Memory B cell (primary cell): Measurements from ENCODE around the gene TIAL1.
"Not testable (repeated sequence)": the region's sequence is repeated elsewhere in the genome, so short reads cannot be mapped to it uniquely, and the experiment has no call there.

Experiments used
- ATAC-seq: fragments of 150-1000 bp; cut with Tn5 transposase; 2 replicates; pipeline ENCODE4 v1.10.0; 2021; ENCODE audit warnings: low read depth, mild to moderate bottlenecking, moderate library complexity
- DNase-seq, 2 donors: peaks; one replicate each; pipeline ENCODE4 v3.0.0; 2022; ENCODE audit warnings: low spot score in 2 of 2
- H3K27ac Mint-ChIP-seq: one replicate; pipeline ENCODE4 v1.8.0; 2022; ENCODE audit warnings: mild to moderate bottlenecking, moderate library complexity, mixed read lengths
- H3K27me3 Mint-ChIP-seq: one replicate; pipeline ENCODE4 v1.8.0; 2022; ENCODE audit warnings: mixed read lengths
- H3K36me3 Mint-ChIP-seq: one replicate; pipeline ENCODE4 v1.8.0; 2022; ENCODE audit warnings: mild to moderate bottlenecking, mixed read lengths
- H3K4me1 Mint-ChIP-seq: one replicate; pipeline ENCODE4 v1.8.0; 2022; ENCODE audit warnings: mixed read lengths
- H3K4me3 Mint-ChIP-seq: one replicate; pipeline ENCODE4 v1.8.0; 2022; ENCODE audit warnings: mild to moderate bottlenecking, moderate library complexity, mixed read lengths
- H3K9me3 Mint-ChIP-seq: one replicate; pipeline ENCODE4 v1.8.0; 2022; ENCODE audit warnings: mixed read lengths

Gene TIAL1

DNA sequence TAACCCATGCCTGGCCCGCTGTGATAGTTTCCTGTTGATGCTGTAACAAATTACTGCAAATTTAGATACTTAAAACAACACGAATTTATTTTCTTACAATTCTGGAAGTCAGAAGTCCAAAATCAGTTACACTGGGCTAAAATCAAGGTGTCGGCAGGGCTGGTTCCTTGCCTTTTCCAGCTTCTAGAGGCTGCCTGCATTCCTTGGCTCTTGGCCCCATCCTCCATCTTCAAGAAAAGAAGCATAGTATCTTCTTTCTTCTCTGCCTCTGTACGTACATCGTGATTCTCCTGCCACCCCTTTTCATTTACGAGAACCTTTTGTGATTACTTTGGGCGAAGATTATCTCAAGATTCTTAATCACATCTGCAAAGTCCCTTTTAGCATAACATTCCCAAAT lies 1.6 kb upstream of the TIAL1 start:
- Mint-ChIP-seq H3K4me3 (no peak overlapping the region), H3K4me1 (peaks cover 23% of the 10 kb centered on the region), H3K27ac (peak overlapping the region; percentile 94), H3K27me3 (no peaks in the 10 kb centered on the region), H3K9me3 (no peaks in the 10 kb centered on the region), H3K36me3 (peaks cover 2% of the 10 kb centered on the region)
- ATAC-seq (no peak), DNase-seq (no peak)

DNA sequence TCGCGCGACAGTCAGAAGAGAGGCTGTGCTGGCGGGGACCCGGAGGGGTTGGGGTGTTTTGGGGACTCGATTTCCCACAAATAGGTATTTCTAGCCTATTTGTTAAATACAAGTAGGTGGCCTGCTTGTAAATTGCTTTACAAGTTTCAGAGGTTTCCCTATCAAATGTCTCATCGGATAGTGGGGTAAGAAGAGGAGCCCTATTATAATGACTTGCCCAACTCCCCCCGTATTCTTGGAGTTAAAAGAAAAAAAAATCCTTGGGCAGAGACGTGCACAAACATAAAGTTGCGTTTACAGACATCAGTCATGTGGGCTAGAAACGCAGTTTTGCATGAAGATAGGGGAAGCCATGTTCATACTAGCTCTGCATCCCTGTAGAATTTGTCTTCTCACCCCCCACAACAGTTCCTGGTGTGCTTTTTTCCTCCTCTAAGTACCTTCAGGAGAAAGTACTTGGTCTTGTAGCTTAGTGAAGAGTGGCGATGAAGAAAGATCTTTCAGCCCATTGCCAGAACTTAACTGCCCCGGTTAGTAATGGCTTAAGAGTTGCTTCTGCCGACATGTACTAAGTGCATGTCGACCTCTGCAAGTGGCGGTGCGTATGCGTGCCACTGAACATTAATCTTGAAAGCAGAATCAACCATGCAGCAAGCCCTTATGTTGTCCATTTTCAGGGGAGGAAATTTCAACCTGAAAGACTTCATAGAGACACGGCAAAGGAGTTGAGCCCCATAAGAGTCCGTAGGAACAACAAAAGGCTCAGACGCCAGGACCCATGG lies 832 bp upstream of the TIAL1 start:
- ATAC-seq = peak; percentile 9
- peak overlapping the region; percentile 94 for H3K27ac Mint-ChIP-seq

DNA sequence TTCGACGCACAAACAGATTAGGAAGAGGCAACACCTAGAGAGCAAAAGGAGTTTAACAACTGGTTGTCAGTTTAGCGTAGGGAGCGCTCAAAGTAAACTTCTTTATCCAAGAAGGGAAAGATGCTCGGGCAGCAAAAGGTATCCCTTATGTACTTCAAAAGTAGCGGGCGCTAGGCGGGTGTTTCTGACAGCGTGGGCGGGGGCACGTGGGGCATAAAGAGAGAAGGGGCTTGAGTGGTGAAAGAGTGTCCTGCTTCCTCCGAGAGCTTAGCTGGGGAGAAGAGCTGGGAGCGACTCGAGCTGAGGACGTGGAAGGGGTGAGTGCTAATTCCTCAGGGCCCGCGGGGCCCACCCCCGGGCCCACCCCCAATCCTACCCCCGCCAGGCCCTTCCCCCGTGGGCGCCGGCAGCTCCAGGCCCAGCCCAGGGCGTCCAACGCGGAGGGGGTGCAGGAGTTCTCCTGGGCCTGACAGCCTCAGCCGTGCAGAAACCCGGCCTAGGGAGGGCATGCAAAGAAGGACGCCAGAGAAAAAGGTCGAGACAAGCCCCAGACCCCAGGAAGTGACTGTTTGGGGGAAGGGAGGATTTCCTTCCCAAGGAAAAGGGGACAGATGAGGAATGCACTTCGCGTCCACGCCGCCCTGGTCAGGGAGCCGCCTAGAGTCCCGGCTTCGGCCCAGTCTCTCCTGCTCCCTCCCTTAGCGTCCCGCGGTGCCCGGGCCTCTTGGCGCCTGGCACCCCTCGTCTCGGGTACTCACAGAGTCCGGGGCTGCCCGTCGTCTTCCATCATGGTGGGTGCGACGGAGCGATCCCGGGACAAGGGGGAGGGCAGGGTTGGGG lies 868 bp downstream of the TIAL1 start:
- Mint-ChIP-seq H3K27ac (peak overlapping the region; percentile 94), H3K4me1 (peaks cover 40% of the 10 kb centered on the region), H3K36me3 (peaks cover 2% of the 10 kb centered on the region), H3K27me3 (no peaks in the 10 kb centered on the region), H3K9me3 (no peaks in the 10 kb centered on the region), H3K4me3 (peak overlapping the region; percentile 92)
- DNase-seq = peak; percentile 25 to 47
- ATAC-seq = peak; percentile 16

More for the DNA sequence above, 832 bp upstream of the TIAL1 start:
- Mint-ChIP-seq H3K4me3 (peak overlapping the region; percentile 92), H3K9me3 (no peaks in the 10 kb centered on the region), H3K27me3 (no peaks in the 10 kb centered on the region), H3K4me1 (peaks cover 29% of the 10 kb centered on the region), H3K36me3 (peaks cover 2% of the 10 kb centered on the region)
- DNase-seq = peak; percentile 11 to 14

DNA sequence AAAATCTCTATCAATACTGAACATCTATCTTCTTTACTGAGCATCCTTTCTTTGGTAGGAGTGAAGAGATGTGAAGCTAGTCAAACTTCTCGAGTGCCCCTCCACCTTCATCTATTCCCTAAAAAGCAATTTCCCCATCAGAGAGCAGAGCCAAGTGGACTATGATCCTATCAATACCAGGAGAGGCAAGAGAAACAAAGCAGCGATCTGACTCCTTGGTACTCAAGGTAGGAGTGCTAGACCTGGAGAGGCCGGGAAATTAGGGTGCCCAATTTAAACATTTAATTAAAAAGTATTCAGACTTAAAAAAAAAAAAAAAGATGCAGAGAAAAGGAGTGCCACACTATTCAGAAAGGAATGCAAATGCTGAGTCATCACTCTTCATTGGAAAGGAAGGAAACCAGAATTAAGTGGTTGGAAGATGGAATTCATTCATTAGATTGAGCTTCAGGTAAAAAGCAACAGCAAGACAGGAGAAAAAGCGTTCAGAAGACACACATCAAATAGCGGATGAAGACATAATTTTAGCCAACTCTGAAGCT lies 1.6 kb downstream of the TIAL1 start:
- H3K4me3 Mint-ChIP-seq = peak overlapping the region; percentile 92
- H3K4me1 Mint-ChIP-seq = peaks cover 40% of the 10 kb centered on the region
- H3K27me3 Mint-ChIP-seq = no peaks in the 10 kb centered on the region
- peaks cover 4% of the 10 kb centered on the region for H3K36me3 Mint-ChIP-seq
- peak overlapping the region; percentile 94 for H3K27ac Mint-ChIP-seq
- DNase-seq (no peak), ATAC-seq (no peak)
- H3K9me3 Mint-ChIP-seq = no peaks in the 10 kb centered on the region

DNA sequence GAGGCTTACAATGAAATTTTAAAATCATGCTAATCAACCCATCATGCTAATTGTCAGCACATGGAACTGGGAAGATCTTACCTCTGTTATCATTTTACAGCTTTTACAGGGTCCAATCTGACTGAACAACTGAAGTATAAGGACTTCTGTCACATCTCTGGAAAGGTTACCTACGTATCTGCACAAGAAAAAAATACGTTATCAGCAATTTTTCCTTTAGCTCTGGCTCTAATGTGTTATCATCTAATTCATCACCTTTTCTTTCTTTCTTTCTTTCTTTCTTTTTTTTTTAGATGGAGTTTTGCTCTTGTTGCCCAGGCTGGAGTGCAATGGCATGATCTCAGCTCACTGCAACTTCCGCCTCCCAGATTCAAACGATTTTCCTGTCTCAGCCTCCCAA lies 8.7 kb downstream of the TIAL1 start:
- Mint-ChIP-seq H3K9me3 (no peaks in the 10 kb centered on the region), H3K27me3 (no peaks in the 10 kb centered on the region), H3K36me3 (peaks cover 2% of the 10 kb centered on the region), H3K27ac (no peak overlapping the region), H3K4me1 (peaks cover 19% of the 10 kb centered on the region), H3K4me3 (no peak overlapping the region)
- ATAC-seq (no peak), DNase-seq (no peak)

DNA sequence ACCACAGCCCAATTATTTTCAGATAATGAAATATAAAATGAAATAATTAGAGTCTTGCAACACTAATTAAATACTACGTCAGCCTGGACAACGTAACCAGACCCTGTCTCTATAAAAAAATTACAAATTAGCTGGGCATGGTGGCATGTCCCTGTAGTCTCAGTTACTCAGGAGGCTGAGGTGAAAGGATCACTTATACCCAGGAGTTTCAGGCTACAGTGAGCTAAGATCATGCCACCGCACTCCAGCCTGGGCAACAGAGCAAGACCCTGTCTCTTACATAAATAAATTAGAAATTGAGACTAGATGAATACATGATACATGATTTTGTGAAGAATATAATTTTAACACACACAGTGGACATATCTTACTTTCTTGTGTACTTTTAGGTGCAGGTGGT lies 18.4 kb downstream of the TIAL1 start:
- Mint-ChIP-seq H3K9me3 (no peaks in the 10 kb centered on the region), H3K27me3 (no peaks in the 10 kb centered on the region), H3K27ac (no peak overlapping the region), H3K4me3 (no peak overlapping the region), H3K4me1 (no peaks in the 10 kb centered on the region), H3K36me3 (peaks cover 22% of the 10 kb centered on the region)
- DNase-seq (no peak), ATAC-seq (no peak)

DNA sequence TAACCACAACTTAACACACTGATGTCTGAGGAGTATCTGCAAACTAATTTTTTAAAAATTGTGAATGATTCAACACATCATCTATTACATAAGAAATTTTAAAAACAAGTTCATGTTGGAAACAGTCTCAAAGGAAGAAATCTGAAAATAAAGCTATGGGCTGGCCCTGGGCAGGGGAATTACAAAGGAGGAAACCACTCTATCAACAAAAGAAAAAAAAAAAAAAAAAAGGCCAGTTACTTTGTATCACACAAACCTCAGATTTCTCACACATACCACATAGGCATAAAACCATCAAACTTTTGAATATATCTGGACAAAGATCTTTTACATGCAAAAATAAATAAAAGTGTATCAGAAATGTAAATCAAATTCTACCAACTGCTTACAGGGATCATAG lies 20.8 kb downstream of the TIAL1 start:
- H3K4me1 Mint-ChIP-seq = no peaks in the 10 kb centered on the region
- ATAC-seq (no peak), DNase-seq (no peak)
- no peaks in the 10 kb centered on the region for H3K9me3 Mint-ChIP-seq
- H3K27me3 Mint-ChIP-seq = no peaks in the 10 kb centered on the region
- peak overlapping the region; percentile 7 for H3K27ac Mint-ChIP-seq
- no peak overlapping the region for H3K4me3 Mint-ChIP-seq
- H3K36me3 Mint-ChIP-seq = peaks cover 21% of the 10 kb centered on the region

DNA sequence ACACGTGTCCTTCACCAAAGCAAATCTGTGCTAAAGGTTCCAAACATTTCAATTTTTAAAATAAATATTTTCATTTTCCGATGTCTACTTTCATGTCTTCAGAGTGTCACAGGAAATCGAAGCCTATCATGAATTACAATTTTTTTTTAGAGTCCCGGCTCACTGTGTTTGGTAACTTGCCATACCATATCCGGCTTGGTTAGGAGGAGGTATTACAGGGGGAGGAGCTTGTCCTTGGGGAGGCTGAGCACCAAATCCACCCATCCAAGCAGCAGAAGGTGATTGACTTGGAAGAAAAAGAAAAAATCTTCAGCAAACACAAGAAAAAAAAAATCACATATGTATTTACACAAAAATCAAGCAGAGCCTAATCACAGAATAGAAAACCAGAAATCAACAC lies 21.3 kb downstream of the TIAL1 start:
- peak overlapping the region; percentile 7 for H3K27ac Mint-ChIP-seq
- H3K4me1 Mint-ChIP-seq = no peaks in the 10 kb centered on the region
- H3K27me3 Mint-ChIP-seq = no peaks in the 10 kb centered on the region
- no peaks in the 10 kb centered on the region for H3K9me3 Mint-ChIP-seq
- peaks cover 21% of the 10 kb centered on the region for H3K36me3 Mint-ChIP-seq
- ATAC-seq (no peak), DNase-seq (no peak)
- H3K4me3 Mint-ChIP-seq = no peak overlapping the region

DNA sequence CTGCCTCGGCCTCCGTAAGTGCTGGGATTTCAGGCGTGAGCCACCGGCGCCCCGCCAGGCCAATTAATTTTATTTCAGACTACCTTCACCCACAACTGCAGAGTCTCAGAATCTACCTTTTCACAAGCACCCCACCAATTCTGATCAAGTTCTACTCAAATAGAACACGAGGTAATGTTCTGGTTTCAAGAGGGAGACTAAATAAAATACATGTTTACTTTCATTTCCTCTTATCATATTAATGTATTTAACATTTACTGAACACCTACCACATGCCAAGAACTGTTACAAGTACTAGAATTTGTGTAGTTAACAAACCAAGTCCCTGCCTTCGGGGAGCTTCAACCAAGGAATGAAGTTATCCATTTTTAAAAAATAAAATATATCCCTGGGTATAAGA lies 28.8 kb downstream of the TIAL1 start:
- peak overlapping the region; percentile 61 for H3K4me3 Mint-ChIP-seq
- H3K27me3 Mint-ChIP-seq = no peaks in the 10 kb centered on the region
- DNase-seq = peak in 1 of 2 donors; percentile 0
- H3K27ac Mint-ChIP-seq = peak overlapping the region; percentile 25
- ATAC-seq = peak; percentile 56
- H3K4me1 Mint-ChIP-seq = peaks cover 3% of the 10 kb centered on the region
- peaks cover 2% of the 10 kb centered on the region for H3K36me3 Mint-ChIP-seq
- H3K9me3 Mint-ChIP-seq = no peaks in the 10 kb centered on the region

DNA sequence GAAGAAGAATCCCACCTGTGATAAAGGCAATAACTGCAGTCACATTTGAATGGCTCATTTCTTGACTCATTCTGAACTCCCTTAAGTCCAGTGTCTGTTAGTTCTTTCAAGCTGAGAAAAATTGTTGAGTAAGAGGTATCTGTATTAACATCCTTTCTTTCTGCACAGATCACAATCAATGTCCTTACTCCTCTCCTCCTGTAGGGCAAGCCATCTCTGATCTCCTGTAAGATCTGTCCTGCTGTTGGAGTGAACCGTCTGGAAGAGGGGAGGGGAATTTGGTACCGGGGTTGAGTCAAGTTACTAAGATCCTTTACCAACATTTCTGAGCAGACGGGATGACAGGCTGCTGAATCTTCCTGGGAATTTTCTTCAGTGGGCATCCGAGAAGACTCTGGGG lies 34.7 kb downstream of the TIAL1 start:
- H3K4me3 Mint-ChIP-seq = no peak overlapping the region
- H3K36me3 Mint-ChIP-seq = no peaks in the 10 kb centered on the region
- H3K27ac Mint-ChIP-seq = no peak overlapping the region
- ATAC-seq = no peak
- DNase-seq = no peak
- H3K27me3 Mint-ChIP-seq = no peaks in the 10 kb centered on the region
- H3K9me3 Mint-ChIP-seq = no peaks in the 10 kb centered on the region
- no peaks in the 10 kb centered on the region for H3K4me1 Mint-ChIP-seq

DNA sequence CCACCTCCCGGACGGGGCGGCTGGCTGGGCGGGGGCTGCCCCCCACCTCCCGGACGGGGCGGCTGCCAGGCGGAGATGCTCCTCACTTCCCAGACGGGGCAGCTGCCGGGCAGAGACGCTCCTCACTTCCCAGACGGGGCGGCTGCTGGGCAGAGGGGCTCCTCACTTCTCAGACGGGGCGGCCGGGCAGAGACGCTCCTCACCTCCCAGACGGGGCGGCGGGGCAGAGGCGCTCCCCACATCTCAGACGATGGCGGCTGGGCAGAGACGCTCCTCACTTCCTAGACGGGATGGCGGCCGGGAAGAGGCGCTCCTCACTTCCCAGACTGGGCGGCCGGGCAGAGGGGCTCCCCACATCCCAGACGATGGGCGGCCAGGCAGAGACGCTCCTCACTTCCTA lies 37.3 kb downstream of the TIAL1 start:
- not testable (repeated sequence) for H3K27ac Mint-ChIP-seq, DNase-seq, H3K4me1 Mint-ChIP-seq, H3K4me3 Mint-ChIP-seq, H3K36me3 Mint-ChIP-seq, H3K9me3 Mint-ChIP-seq, ATAC-seq, H3K27me3 Mint-ChIP-seq

DNA sequence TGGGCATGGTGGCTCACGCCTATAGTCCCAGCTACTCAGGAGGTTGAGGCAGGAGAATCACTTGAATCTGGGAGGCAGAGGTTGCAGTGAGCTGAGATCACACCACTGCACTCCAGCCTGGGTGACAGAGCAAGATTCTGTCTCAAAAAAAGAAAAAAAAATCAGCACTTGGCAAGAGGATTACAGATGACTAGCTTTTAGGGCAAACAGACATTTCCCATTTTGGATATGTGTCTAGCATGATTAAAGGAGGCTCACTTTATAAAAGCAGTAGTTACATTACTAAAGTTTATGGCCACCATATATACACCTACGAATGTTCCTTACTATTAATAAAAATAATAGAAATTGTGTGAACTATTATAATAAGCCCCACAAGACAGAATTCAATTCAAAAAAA lies 40.7 kb downstream of the TIAL1 start:
- H3K4me3 Mint-ChIP-seq, H3K27me3 Mint-ChIP-seq, H3K36me3 Mint-ChIP-seq, ATAC-seq, H3K27ac Mint-ChIP-seq, H3K9me3 Mint-ChIP-seq, H3K4me1 Mint-ChIP-seq, DNase-seq: not testable (repeated sequence)

DNA sequence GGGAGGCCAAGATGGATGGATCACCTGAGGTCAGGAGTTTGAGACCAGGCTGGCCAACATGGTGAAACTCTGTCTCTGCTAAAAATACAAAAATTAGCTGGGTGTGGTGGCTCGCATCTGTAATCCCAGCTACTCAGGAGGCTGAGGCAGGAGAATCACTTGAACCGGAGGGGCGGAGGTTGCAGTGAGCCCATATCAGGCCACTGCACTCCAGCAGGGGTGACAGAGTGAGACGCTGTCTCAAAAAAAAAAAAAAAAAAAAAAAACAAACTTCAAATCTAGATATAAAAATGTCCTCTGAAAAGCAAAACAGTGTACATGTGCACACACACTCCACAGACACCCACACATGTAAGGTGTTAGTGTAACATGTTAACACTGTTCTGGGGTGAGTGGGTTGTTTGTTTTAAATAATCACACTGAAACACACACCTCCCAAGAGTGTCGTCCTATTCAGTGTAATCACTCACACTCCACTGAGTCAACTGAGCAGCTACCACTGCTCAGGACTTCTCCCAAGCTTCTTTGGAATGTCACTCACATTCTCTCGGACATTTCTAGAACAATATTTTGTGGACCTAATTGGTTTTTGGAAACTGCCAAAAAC lies 41.5 kb downstream of the TIAL1 start:
- ATAC-seq (no peak), DNase-seq (no peak)
- Mint-ChIP-seq H3K27ac (no peak overlapping the region), H3K4me1 (no peaks in the 10 kb centered on the region), H3K4me3 (no peak overlapping the region), H3K36me3 (no peaks in the 10 kb centered on the region), H3K9me3 (no peaks in the 10 kb centered on the region), H3K27me3 (no peaks in the 10 kb centered on the region)

DNA sequence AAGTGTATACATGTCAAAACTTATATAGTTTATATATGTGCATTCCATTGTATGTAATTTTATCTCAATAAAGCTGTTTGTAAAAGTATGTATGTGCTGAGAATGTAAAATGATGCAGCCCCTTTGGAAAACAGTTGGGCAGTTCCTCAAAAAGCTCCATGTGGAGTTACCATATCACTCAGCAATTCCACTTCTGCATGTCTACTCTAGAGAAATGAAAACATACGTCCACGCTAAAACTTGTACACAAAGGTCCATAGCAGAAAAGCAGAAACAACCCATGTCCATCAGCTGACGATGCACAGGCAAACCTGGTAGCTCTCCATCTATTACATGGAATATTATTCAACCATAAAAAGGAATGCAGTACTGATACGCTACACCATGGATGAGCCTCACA lies 45.9 kb downstream of the TIAL1 start:
- Mint-ChIP-seq H3K4me3 (no peak overlapping the region), H3K9me3 (no peaks in the 10 kb centered on the region), H3K27ac (no peak overlapping the region), H3K27me3 (peaks cover 13% of the 10 kb centered on the region), H3K36me3 (no peaks in the 10 kb centered on the region), H3K4me1 (no peaks in the 10 kb centered on the region)
- DNase-seq = no peak
- ATAC-seq = no peak
